HCT116 (cell line): ENCODE measurements around the gene DDX60. TPM values are rescaled to one million over a fixed set of nuclear protein-coding genes. Genes with fewer than 3 reads are reported as not detected.

ENCODE experiments used
- ATAC-seq: fragments of 200-7000 bp; cut with Tn5 transposase; 2 replicates; pipeline ENCODE4 v1.9.1; 2020; ENCODE audit warnings: mild to moderate bottlenecking, moderate library complexity
- BruUV-seq: library from RNA; stranded (reverse); fragments of 400-500 nt; replicated peaks from 2 replicates; lab custom pipeline; 2021; lab: Mats Ljungman, UMichigan
- CTCF ChIA-PET: fragments of 300-600 bp; sonication (Branson Sonifier 250); formaldehyde crosslinking; loops from one replicate; lab custom pipeline; 2021; ENCODE audit warnings: antibody characterized with exemption; lab: Charles Lee
- POLR2A ChIA-PET: fragments of 300-600, 350-600 bp; sonication (Branson Sonifier 250); formaldehyde crosslinking; loops from one replicate; lab custom pipeline; 2021; ENCODE audit warnings: antibody characterized with exemption; lab: Charles Lee
- RAD21 ChIA-PET, 2 experiments: fragments of 300-600 bp; sonication (Branson Sonifier 250); formaldehyde crosslinking; loops; one replicate each; lab custom pipeline; 2023; ENCODE audit warnings: low total read pairs in 2 of 2; ENCODE audit not compliant: uncharacterized antibody in 2 of 2, unreplicated experiment in 2 of 2, low non-redundant PET in 1 of 2; lab: Charles Lee
- DNase-seq: peaks from one replicate; pipeline ENCODE4 v3.0.0-alpha.2; 2010; ENCODE audit warnings: low read depth, low spot score
- H2AFZ ChIP-seq: fragments of 200-600 bp; shearing (Covaris generic), sonication (generic); 2 replicates; pipeline ENCODE4 v1.6.1; 2017; ENCODE audit warnings: low read depth, mixed run types, mixed read lengths, antibody characterized with exemption, low read length; ENCODE audit not compliant: poor library complexity, severe bottlenecking
- H3K27ac ChIP-seq: 2 replicates; pipeline ENCODE4 v1.5.1; 2012; ENCODE audit warnings: low read depth, low read length
- H3K27me3 ChIP-seq: fragments of 200-600 bp; sonication (generic); 2 replicates; pipeline ENCODE4 v1.6.1; 2016; ENCODE audit warnings: mixed run types, low read length, mixed read lengths; ENCODE audit not compliant: insufficient read depth
- H3K36me3 ChIP-seq, 2 experiments: fragments of 200-500 bp in 1 of 2; fragments of 200-600 bp in 1 of 2; sonication (Bioruptor generic) in 1 of 2; sonication (generic) in 1 of 2; 2 replicates each; pipeline versions ENCODE4 v1.5.1 to v1.6.1; 2014 to 2016; ENCODE audit warnings: low read length in 2 of 2, inconsistent platforms in 1 of 2, mixed read lengths in 1 of 2, mixed run types in 1 of 2; ENCODE audit not compliant: insufficient read depth in 2 of 2, control insufficient read depth in 1 of 2
- H3K4me1 ChIP-seq, 2 experiments: fragments of 200-600 bp in 1 of 2; sonication (generic) in 1 of 2; 2 replicates each; pipeline versions ENCODE4 v1.5.1 to v1.6.1; 2012 to 2017; ENCODE audit warnings: low read length in 2 of 2, inconsistent platforms in 1 of 2, mild to moderate bottlenecking in 1 of 2, mixed read lengths in 1 of 2, mixed run types in 1 of 2, moderate library complexity in 1 of 2; ENCODE audit not compliant: insufficient read depth in 2 of 2, control insufficient read depth in 1 of 2
- H3K4me2 ChIP-seq: fragments of 200-600 bp; sonication (generic); 2 replicates; pipeline ENCODE4 v1.6.1; 2017; ENCODE audit warnings: mixed run types, low read length, mixed read lengths
- H3K4me3 ChIP-seq, 2 experiments: fragments of 200-600 bp in 1 of 2; sonication (generic) in 1 of 2; replicated peaks in 1 of 2; 2 replicates each; pipeline ENCODE4 v1.5.1; 2011 to 2016; ENCODE audit warnings: low read length in 2 of 2, control low read depth in 1 of 2, low read depth in 1 of 2, mild to moderate bottlenecking in 1 of 2, mixed read lengths in 1 of 2, mixed run types in 1 of 2
- H3K79me2 ChIP-seq: fragments of 200-600 bp; sonication (generic); 2 replicates; pipeline ENCODE4 v1.6.1; 2017; ENCODE audit warnings: mild to moderate bottlenecking, mixed run types, low read length, moderate library complexity, mixed read lengths; ENCODE audit not compliant: insufficient read depth
- H3K9ac ChIP-seq: fragments of 200-600 bp; sonication (generic); 2 replicates; pipeline ENCODE4 v1.6.1; 2016; ENCODE audit warnings: low read length, mixed read lengths
- H3K9me2 ChIP-seq: fragments of 200-600 bp; sonication (generic), shearing (Covaris generic); 2 replicates; pipeline ENCODE4 v1.6.1; 2017; ENCODE audit warnings: mixed run types, mild to moderate bottlenecking, moderate library complexity; ENCODE audit not compliant: insufficient read depth
- H3K9me3 ChIP-seq, 2 experiments: fragments of 200-500 bp in 1 of 2; fragments of 200-600 bp in 1 of 2; sonication (Bioruptor generic) in 1 of 2; sonication (generic) in 1 of 2; 2 replicates each; pipeline ENCODE4 v1.6.1; 2014 to 2017; ENCODE audit warnings: low read length in 2 of 2, mixed read lengths in 2 of 2, inconsistent platforms in 1 of 2, low read depth in 1 of 2, mild to moderate bottlenecking in 1 of 2, mixed run types in 1 of 2, moderate library complexity in 1 of 2; ENCODE audit not compliant: control insufficient read depth in 1 of 2, insufficient read depth in 1 of 2
- H4K20me1 ChIP-seq: fragments of 200-600 bp; sonication (generic), shearing (Covaris generic); 2 replicates; pipeline ENCODE4 v1.6.1; 2017; ENCODE audit warnings: mixed run types, mild to moderate bottlenecking, moderate library complexity; ENCODE audit not compliant: insufficient read depth
- ATF3 ChIP-seq: IDR thresholded peaks from 2 replicates; pipeline ENCODE4 v1.6.1; 2012
- CEBPB ChIP-seq: IDR thresholded peaks from 2 replicates; pipeline ENCODE4 v1.6.1; 2012; ENCODE audit warnings: low read depth
- EGR1 ChIP-seq: IDR thresholded peaks from 2 replicates; pipeline ENCODE4 v1.6.1; 2012; ENCODE audit warnings: low read depth
- ELF1 ChIP-seq: IDR thresholded peaks from 2 replicates; pipeline ENCODE4 v1.6.1; 2012; ENCODE audit warnings: low read depth, borderline replicate concordance
- EZH2 ChIP-seq: fragments of 200-600 bp; sonication (generic); IDR thresholded peaks from 2 replicates; pipeline ENCODE4 v1.6.1; 2017; ENCODE audit warnings: antibody characterized with exemption, mixed run types
- EZH2phosphoT487 ChIP-seq: fragments of 200-600 bp; IDR thresholded peaks from 2 replicates; pipeline ENCODE4 v1.6.1; 2018; ENCODE audit warnings: antibody characterized with exemption, borderline replicate concordance
- FOSL1 ChIP-seq: IDR thresholded peaks from 2 replicates; pipeline ENCODE4 v1.6.1; 2012; ENCODE audit warnings: low read depth
- MAX ChIP-seq: IDR thresholded peaks from 2 replicates; pipeline ENCODE4 v1.6.1; 2012
- POLR2A ChIP-seq: IDR thresholded peaks from 2 replicates; pipeline ENCODE4 v1.7.0; 2011; ENCODE audit warnings: borderline replicate concordance; ENCODE audit not compliant: insufficient read depth, insufficient read length; ENCODE audit errors: extremely low read depth
- POLR2AphosphoS5 ChIP-seq: IDR thresholded peaks from 2 replicates; pipeline ENCODE4 v1.6.1; 2011; ENCODE audit warnings: mild to moderate bottlenecking, low read depth, low read length, moderate library complexity
- RAD21 ChIP-seq: IDR thresholded peaks from 2 replicates; pipeline ENCODE4 v1.6.1; 2012; ENCODE audit warnings: low read depth, mild to moderate bottlenecking
- REST ChIP-seq: IDR thresholded peaks from 2 replicates; pipeline ENCODE4 v1.6.1; 2012; ENCODE audit warnings: low read depth
- SIN3A ChIP-seq: IDR thresholded peaks from 2 replicates; pipeline ENCODE4 v1.6.1; 2012; ENCODE audit warnings: low read depth
- SP1 ChIP-seq: IDR thresholded peaks from 2 replicates; pipeline ENCODE4 v1.6.1; 2012; ENCODE audit warnings: low read depth
- YY1 ChIP-seq: IDR thresholded peaks from 2 replicates; pipeline ENCODE4 v1.6.1; 2011; ENCODE audit warnings: low read length, low read depth, moderate library complexity, mild to moderate bottlenecking; ENCODE audit not compliant: insufficient replicate concordance; ENCODE audit errors: extremely low read depth
- ZBTB33 ChIP-seq: IDR thresholded peaks from 2 replicates; pipeline ENCODE4 v1.6.1; 2011; ENCODE audit warnings: mild to moderate bottlenecking, low read length, moderate library complexity; ENCODE audit not compliant: insufficient replicate concordance; ENCODE audit errors: extremely low read depth
- ZFX ChIP-seq: fragments of 450-650 bp; IDR thresholded peaks from 2 replicates; pipeline ENCODE4 v1.6.1; 2017
- ZNF274 ChIP-seq: fragments of 200-500 bp; sonication (Bioruptor generic); IDR thresholded peaks from 2 replicates; pipeline ENCODE4 v1.6.1; 2014; ENCODE audit warnings: mild to moderate bottlenecking, low read depth, low read length, inconsistent platforms
- intact Hi-C: fragments of 100-400 bp; cut with micrococcal nuclease; formaldehyde crosslinking; loops from 2 replicates; pipeline ENCODE4 v1.10.0; 2022
- total RNA-seq: library from RNA; stranded (reverse); gene quantifications from one replicate; pipeline ENCODE4 v1.2.1, GENCODE V29; 2021; ENCODE audit not compliant: unreplicated experiment

The DDX60 gene
- total RNA-seq, 1 experiment from 2014 or later: 6.5 TPM

GRCh38 chr4:168308912-168309311 lies 9.6 kb downstream of the DDX60 start:
- Histone ChIP-seq H3K9me2 (no peaks in the 10 kb centered on the region), H3K36me3 (0 out of 4 replicates have a peak, but pooled peaks cover 0 to 5% of the 10 kb centered on the region in 2 experiments), H3K9me3 (no peaks in the 10 kb centered on the region), H3K27me3 (no peaks in the 10 kb centered on the region), H4K20me1 (no peaks in the 10 kb centered on the region), H2AFZ (no peak overlapping the region), H3K9ac (no peak overlapping the region), H3K27ac (no peak overlapping the region), H3K4me1 (peaks cover 0 to 4% of the 10 kb centered on the region in 2 experiments; a peak in 1 of 4 replicates), H3K79me2 (no peaks in the 10 kb centered on the region), H3K4me3 (no peak overlapping the region), H3K4me2 (no peak overlapping the region)
- no peak for DNase-seq
- ChIA-PET CTCF (no interaction called here), RAD21 (no interaction called here), POLR2A (no interaction called here)
- no peak for TF ChIP-seq EZH2
- no peak for TF ChIP-seq ZFX
- TF ChIP-seq EGR1: no peak
- no peak for TF ChIP-seq ZBTB33
- TF ChIP-seq POLR2A: no peak
- no peak for TF ChIP-seq POLR2AphosphoS5
- no peak for TF ChIP-seq SIN3A
- no peak for TF ChIP-seq FOSL1
- no peak for TF ChIP-seq MAX
- TF ChIP-seq EZH2phosphoT487: no peak
- TF ChIP-seq ATF3: no peak
- TF ChIP-seq RAD21: no peak
- no peak for TF ChIP-seq REST
- no peak for TF ChIP-seq CEBPB
- TF ChIP-seq ELF1: no peak
- no peak for TF ChIP-seq YY1
- no peak for TF ChIP-seq SP1
- TF ChIP-seq ZNF274: no peak
- ATAC-seq: no peak
- BruUV-seq: no TSS peak
- intact Hi-C loops: no loop called here
